ENCODE results near the gene MAB21L4.

Gene MAB21L4

DNA sequence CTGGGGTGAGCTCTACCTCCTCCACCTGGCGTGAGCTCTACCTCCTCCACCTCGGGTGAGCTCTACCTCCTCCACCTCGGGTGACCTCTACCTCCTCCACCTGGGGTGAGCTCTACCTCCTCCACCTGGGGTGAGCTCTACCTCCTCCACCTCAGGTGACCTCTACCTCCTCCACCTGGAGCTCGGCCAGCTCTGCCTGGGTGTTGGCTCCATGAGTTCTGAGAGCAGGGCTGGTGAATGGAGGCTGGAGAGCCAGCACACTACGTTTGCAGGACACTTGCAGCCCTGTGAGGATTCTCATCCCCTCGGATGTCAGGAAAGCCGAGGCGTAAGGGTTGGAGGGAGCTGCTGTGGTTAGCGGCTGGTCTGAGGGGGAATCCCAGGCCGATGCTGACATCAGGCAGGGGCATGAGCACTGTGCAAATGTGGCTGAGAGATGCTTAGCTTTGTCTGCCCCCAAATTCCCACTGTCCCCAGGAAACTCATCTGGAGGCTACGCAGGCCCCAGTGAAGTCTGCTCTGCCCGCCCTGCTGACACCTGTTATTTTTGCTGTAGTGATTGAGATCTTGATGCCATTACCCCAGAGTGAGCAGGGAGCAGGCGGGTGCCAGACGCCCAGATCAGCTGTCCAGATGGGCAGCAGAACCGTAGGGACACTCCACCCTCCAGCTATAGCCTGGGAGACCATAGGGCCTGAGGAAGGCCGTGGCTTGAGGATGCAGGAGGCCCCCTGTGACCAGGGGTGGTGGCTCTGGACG, 13.4 kb upstream of the MAB21L4 start:
- no peak for FAIRE-seq

GRCh38 chr2:240906911-240907590, 11.1 kb upstream of the MAB21L4 start:
- FAIRE-seq: no peak

GRCh38 chr2:240906141-240906910, 10.4 kb upstream of the MAB21L4 start, which contains the start of gene CROCC2:
Gene CROCC2, plus strand, starts transcription at chr2:240906336. Its CDS starts 178 bp downstream, at chr2:240906514.
- FAIRE-seq: no peak

- no peak for FAIRE-seq
Measured at GRCh38 chr2:240905176-240905781, 9.3 kb upstream of the MAB21L4 start.

DNA sequence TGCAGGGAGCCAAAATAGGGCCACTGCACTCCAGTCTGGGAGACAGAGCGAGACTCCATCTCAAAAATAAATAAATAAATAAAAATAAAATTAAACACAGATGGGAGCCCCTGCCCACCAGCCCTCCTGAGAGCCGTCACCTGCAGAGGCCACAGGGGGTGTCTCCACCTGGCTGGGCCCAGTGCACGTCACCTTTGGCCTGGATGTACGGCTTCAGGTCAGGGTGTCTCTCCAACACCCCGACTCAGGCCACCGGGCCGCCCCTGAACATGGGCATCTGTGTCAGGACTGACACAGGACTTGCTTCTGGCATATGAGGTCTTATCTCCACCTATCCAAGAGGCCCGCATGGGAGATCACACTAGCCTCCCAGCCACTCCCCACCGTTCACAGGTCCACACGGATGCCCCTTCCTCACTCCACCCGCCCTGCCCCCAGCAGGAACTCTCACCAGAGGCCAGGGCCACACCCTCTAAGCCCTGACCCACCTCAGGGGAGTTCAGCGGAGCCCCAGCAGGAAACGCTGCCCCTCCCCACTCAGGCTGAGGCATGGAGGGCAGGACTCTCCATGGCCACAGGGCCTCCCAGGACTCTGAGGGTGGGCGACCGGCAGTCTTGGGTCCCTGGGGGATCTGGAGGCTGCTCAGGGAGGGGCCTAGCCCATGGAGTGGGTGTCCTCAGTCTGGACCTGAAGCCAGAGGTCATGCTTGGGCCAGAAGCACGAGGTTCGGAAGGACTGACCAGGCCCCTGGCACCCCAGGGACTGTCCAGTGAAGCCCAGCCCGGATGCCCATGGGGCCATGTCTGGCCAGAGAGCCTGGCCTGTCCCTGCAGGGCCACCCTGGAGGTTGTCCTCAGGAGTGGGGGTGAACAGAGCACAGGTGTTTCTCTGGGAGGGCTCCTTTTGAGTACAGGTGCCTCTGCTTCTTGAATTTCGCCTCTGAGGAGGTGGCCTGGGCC, 8.5 kb upstream of the MAB21L4 start:
- FAIRE-seq: no peak

GRCh38 chr2:240903191-240904060, 7.5 kb upstream of the MAB21L4 start:
- FAIRE-seq: no peak

DNA sequence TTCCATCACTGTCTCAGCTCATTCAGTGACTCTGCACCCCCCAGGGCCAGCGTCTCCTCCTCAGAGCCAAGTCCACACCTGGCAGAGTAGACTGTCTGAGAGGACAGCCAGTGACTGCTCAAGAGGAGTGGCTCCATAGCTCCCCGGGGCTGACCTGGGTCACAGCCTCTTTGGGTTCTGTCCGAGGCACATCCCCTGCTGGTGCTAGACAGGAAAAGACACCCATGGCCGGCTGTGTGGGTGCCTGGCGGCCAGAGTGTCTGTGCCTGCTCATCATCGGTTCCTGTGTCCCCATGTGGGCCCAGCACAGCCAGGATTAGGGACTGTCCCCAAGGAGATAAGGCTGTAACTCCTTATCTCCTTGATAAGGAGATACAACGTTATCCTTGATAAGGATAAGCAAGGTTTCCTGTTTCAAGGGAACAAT, 6.7 kb upstream of the MAB21L4 start:
- no peak for FAIRE-seq

DNA sequence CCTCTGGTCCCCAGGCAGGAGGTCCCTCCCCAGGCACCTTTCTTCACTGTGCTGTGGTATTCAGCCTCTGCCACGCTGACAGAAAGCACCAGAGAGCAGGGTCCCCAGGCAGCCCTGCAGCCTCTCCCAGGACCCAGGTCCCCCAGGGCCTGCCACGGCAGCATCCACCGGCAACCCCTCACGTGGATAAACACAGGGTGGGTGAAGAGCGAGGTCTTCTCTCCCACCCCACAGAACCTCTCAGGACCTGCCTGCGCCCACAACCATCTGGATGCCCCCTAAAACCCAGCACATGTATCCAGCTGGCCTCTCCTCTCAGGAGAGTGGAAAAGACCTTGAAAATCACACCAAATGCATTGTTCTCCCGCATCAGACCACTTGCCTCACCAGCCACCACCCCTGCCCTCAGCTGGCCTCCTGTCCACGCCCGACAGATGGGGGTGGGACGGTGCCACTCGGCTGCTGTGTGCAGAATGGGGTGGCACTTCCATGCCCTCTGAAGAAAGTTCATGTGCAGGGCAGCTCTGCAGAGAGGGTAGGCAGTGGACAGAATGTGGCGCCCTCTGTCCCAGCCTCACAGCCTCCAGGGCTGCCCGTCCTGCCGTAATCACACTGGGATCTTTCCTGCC, 6.1 kb upstream of the MAB21L4 start:
- FAIRE-seq: no peak

- no peak for FAIRE-seq
Measured at GRCh38 chr2:240900141-240900860, 4.3 kb upstream of the MAB21L4 start.

DNA sequence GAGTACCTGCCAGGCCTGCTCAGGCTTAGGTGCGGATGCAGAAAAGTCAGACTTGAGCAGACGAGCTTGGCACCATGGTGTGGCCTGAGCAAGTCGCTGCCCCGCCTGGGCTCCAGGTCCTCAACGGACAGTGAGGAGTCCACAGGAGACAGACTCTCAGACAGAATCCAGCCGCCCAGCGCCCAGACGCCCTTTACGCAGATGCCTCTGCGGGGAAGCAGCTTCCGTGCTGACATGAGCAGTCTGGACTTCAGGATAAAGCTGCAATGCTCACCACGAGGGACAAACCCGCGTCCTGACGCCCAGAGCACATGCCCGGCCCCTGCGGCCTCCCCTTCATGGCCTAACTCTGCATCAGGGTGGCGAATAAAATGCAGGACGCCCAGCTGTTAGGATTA, 3.5 kb upstream of the MAB21L4 start:
- FAIRE-seq: no peak

- FAIRE-seq: no peak
Measured at GRCh38 chr2:240898731-240899467, 2.9 kb upstream of the MAB21L4 start.

DNA sequence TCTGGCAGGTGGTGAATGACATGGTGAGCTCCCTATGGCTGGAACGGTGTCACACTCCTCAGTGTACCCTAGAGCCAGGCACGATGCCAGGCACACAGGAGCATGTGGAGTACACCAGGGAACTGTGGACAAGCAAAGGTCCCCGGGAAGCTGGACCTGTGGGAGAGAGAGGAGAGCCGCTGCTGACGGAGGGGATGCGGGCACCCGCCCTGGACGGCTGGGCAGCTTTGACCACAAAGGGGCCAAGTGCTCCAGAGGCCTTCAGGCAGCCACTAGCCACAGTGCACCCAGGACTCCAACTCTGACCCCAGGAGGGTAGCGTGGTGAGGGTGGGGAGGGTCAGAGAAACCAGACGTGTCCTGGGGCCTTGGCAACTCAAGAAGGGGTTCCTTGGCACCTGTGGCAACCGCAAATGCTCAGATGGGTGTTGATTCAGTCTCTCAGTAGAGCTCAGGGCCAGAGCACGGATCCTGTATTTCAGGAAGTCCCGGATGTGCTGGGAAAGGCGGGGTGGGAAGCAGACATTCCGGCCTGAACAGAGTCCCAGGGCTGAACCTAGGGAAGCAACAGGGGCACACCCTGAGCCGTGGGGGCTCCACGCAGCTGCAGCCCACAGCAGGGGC, 2.3 kb upstream of the MAB21L4 start:
- FAIRE-seq: no peak

DNA sequence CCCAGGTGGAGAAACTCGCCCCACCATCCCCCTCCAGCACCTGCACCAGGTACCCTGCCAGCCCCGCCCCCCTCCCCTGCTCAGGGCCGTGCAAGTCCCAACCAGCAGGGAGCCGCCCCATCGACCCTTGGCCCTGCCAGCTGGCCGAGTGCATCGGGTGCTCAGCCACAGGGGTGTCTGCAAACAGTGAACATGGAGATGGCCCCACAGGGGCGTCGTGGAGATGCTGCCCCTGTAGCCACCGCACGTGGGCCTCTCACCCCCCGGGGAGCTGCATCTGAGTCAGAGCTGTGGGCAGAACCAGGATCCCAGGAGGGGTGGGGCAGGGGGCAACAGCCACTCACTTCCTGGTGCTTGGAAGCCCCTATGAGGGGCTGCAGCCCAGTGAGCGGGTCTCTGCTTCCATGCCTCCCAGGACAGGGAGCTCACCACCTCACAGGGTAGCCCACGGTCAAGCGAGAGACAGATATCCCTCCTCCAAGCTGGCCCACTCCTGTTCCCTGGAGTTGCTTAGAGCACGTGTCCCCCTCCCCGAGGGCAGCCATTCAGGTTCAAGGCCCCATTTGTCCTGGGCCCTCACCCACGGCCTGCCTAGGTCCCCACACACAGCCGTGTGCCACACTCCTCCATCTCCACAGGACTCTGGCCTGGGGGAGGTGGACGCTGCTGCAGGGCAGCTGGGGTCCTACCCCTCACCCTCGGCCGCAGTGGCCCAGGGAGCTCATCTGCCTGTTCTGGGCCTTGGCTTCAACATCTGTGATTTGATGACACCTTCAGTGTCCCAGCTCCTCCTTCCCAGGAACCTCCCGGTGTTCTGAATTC, 1.1 kb upstream of the MAB21L4 start:
- no peak for FAIRE-seq

- no peak for FAIRE-seq
Measured at GRCh38 chr2:240896394-240896793, 438 bp upstream of the MAB21L4 start.

- FAIRE-seq: no peak
Measured at GRCh38 chr2:240894836-240895558, 959 bp downstream of the MAB21L4 start.

GRCh38 chr2:240894006-240894405, 1.9 kb downstream of the MAB21L4 start:
- no peak for FAIRE-seq

DNA sequence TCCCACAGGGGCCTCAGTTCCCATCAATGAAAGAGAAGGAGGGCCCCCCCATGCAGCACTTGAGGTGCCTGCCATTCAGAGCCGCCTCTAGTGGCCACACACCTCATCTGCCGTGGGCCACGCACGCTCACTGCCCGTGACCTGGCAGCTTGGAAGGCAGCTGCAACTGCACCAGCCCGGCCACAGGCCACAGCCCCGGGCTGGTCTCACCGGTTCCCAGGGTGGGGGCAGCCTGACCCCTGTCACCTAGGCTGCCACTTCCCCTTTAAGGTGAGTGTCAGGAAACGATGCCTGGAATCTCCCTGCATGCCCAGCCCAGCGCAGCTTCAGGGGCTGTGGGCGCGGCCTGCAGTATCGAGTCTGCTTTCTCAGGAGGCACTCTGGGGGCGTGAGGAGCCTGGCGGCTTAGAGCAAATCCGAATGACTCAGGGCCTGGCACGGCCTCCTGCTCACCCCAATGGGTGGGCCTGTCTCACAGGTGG, 2.6 kb downstream of the MAB21L4 start:
- FAIRE-seq: no peak
